Activated CD8-positive, alpha-beta T cell treated with anti-CD3 and anti-CD28 coated beads for 36 hours (primary cell): ENCODE measurements around the gene KCTD2. TPM values are rescaled to one million over a fixed set of nuclear protein-coding genes. Genes with fewer than 3 reads are reported as not detected.

ENCODE experiments used
- ATAC-seq: fragments of 200-7000 bp; cut with Tn5 transposase; one replicate; pipeline ENCODE4 v1.10.0; 2021; ENCODE audit warnings: mild to moderate bottlenecking, moderate library complexity
- CTCF ChIA-PET: fragments of 350-600 bp; sonication (Branson Sonifier 250); formaldehyde crosslinking; loops from one replicate; lab custom pipeline; 2021; ENCODE audit warnings: antibody characterized with exemption; lab: Charles Lee
- POLR2A ChIA-PET: fragments of 350-600 bp; sonication (Branson Sonifier 250); formaldehyde crosslinking; loops from one replicate; lab custom pipeline; 2021; ENCODE audit warnings: antibody characterized with exemption; lab: Charles Lee
- DNase-seq: peaks from one replicate; pipeline ENCODE4 v3.0.0-alpha.2; 2020
- H3K27ac Mint-ChIP-seq: one replicate; pipeline ENCODE4 v1.8.0; 2021; ENCODE audit warnings: mild to moderate bottlenecking, mixed read lengths
- H3K27me3 Mint-ChIP-seq: one replicate; pipeline ENCODE4 v1.8.0; 2021; ENCODE audit warnings: mixed read lengths
- H3K36me3 Mint-ChIP-seq: one replicate; pipeline ENCODE4 v1.8.0; 2021; ENCODE audit warnings: low read depth, mixed read lengths
- H3K4me1 Mint-ChIP-seq: one replicate; pipeline ENCODE4 v1.8.0; 2021; ENCODE audit warnings: low read depth, mixed read lengths
- H3K4me3 Mint-ChIP-seq: one replicate; pipeline ENCODE4 v1.8.0; 2021; ENCODE audit warnings: mild to moderate bottlenecking, moderate library complexity, mixed read lengths
- H3K9me3 Mint-ChIP-seq: one replicate; pipeline ENCODE4 v1.8.0; 2021; ENCODE audit warnings: mixed read lengths
- intact Hi-C: fragments of 100-400 bp; cut with micrococcal nuclease; formaldehyde crosslinking; loops from one replicate; pipeline ENCODE4 v1.10.0; 2022
- total RNA-seq, 2 experiments: library from RNA; stranded (reverse); gene quantifications; one replicate each; pipeline ENCODE4 v1.2.3, GENCODE V29; 2021
- TF ChIP-seq, protein P1 (sequence below): fragments of 200-600 bp; IDR thresholded peaks from one replicate; pipeline ENCODE4 v1.8.0; 2022; ENCODE audit warnings: antibody characterized with exemption, mild to moderate bottlenecking

KCTD2 gene
- total RNA-seq, 2 experiments from 2014 or later, result 10.5 to 11.4 TPM

DNA sequence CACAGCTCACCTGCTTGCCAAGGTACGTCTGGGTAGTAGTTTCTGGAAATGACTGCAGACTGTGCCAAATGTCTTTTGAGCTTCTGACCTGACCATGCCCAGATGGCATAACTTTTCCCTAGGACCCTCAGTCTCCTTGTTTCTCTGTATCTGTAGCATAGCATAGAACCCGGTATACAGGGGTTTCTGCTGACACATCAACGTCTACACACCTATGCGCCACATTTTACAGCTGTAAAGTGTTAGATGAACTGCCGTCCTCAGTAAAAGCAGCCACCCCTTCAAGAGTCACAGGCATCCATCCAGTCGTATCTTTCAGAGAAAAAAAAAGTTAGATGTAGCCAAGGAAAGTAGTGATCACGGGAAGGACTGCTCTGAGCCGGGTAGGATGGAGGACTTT lies 17.4 kb downstream of the KCTD2 start:
- Mint-ChIP-seq H3K36me3 (peaks cover 3% of the 10 kb centered on the region), H3K4me1 (peaks cover 33% of the 10 kb centered on the region)
- CTCF ChIA-PET, result interaction anchor here (2.0 kb wide), 1 partner anchor 103 kb away, joined by 6 read pairs; no protein-coding TSS in a partner anchor

DNA sequence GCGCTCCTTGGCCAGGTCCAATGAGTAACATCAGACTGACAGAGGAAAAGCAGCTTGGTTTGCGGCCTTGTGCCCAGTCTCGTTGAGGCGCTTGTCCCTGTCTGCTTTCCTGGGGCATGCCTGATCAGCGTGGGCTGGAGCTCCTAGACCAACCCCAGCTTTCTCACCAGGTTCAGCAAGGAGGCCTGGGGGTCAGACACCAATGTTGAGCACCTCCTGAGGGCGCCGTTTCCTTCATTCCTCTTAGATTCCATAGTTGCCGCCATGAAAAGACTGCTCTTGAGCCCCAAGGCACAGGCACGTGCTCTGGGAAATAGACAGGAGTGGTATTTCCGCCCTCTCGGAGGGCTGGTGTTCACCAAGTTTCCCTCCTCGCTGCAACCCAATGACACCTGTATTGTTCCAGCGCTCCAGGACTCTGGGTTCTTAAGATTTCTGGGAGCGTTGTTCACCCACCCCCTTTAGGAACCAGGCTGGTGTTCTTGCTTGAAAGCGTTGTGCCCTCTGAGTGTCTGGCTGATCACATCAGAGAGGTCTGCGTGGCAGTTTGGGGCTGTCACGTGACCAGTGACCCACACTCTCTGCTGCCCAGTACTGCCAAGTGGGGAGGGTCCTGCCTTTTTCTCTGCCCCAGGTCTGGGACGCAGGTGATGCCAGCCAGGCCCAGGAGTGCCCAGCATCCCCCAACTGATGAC lies 18.0 kb downstream of the KCTD2 start:
- H3K4me3 Mint-ChIP-seq, result no peak overlapping the region
- H3K9me3 Mint-ChIP-seq, result no peaks in the 10 kb centered on the region
- peaks cover 3% of the 10 kb centered on the region for H3K36me3 Mint-ChIP-seq
- intact Hi-C loops, result no loop called here
- H3K27ac Mint-ChIP-seq, result peak overlapping the region; percentile 78
- H3K27me3 Mint-ChIP-seq, result no peaks in the 10 kb centered on the region
- no peak for ATAC-seq
- TF ChIP-seq, protein P1, sequence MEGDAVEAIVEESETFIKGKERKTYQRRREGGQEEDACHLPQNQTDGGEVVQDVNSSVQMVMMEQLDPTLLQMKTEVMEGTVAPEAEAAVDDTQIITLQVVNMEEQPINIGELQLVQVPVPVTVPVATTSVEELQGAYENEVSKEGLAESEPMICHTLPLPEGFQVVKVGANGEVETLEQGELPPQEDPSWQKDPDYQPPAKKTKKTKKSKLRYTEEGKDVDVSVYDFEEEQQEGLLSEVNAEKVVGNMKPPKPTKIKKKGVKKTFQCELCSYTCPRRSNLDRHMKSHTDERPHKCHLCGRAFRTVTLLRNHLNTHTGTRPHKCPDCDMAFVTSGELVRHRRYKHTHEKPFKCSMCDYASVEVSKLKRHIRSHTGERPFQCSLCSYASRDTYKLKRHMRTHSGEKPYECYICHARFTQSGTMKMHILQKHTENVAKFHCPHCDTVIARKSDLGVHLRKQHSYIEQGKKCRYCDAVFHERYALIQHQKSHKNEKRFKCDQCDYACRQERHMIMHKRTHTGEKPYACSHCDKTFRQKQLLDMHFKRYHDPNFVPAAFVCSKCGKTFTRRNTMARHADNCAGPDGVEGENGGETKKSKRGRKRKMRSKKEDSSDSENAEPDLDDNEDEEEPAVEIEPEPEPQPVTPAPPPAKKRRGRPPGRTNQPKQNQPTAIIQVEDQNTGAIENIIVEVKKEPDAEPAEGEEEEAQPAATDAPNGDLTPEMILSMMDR, result no peak
- POLR2A ChIA-PET, result no interaction called here
- DNase-seq, result no peak
- CTCF ChIA-PET, result interaction anchor here (2.0 kb wide), 1 partner anchor 104 kb away, joined by 6 read pairs; no protein-coding TSS in a partner anchor
- H3K4me1 Mint-ChIP-seq, result peaks cover 32% of the 10 kb centered on the region

More for the DNA sequence above, 17.4 kb downstream of the KCTD2 start:
- POLR2A ChIA-PET, result no interaction called here
- H3K4me3 Mint-ChIP-seq, result no peak overlapping the region
- no peak for DNase-seq
- no peaks in the 10 kb centered on the region for H3K9me3 Mint-ChIP-seq
- no peaks in the 10 kb centered on the region for H3K27me3 Mint-ChIP-seq
- ATAC-seq, result no peak
- TF ChIP-seq, protein P1, result no peak
- intact Hi-C loops, result no loop called here
- no peak overlapping the region for H3K27ac Mint-ChIP-seq

DNA sequence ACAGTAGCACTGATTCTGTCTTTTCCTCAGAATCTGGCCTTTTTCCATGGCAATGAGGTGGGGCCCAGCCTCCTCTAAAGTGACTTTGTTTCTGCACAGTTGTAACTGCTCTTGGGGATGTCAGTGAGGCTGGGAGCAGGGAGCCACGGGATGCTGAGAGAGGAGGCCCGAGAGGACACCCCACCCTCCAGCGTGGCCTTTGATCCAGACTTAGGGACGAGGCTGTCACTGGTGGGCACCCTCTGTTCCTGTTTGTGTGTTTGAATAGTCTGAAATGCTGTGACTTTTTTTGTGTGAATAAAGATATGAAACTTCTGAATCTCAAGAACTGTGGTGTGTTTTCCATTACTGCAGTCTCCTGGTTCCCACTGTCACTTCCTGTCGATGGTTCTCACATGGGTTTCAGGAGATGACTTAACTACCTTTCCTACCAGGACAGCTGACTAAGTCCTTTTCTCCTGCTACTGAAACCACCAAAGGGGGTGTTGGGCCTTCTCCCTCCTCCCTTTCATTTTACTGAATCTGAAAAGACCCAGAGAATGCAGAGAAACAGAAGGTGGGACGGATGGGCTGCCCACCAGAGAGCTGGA lies 18.6 kb downstream of the KCTD2 start:
- peak; percentile 30 for DNase-seq
- peaks cover 32% of the 10 kb centered on the region for H3K4me1 Mint-ChIP-seq
- peak overlapping the region; percentile 78 for H3K27ac Mint-ChIP-seq
- ATAC-seq, result peak; percentile 59
- ChIA-PET POLR2A (interaction anchor here (0.7 kb wide), 1 partner anchor 42 kb away, joined by 3 read pairs; no protein-coding TSS in a partner anchor), CTCF (no interaction called here)
- H3K27me3 Mint-ChIP-seq, result no peaks in the 10 kb centered on the region
- no peak overlapping the region for H3K4me3 Mint-ChIP-seq
- H3K36me3 Mint-ChIP-seq, result peaks cover 3% of the 10 kb centered on the region
- TF ChIP-seq, protein P1, result no peak
- no peaks in the 10 kb centered on the region for H3K9me3 Mint-ChIP-seq
- intact Hi-C loops, result no loop called here

DNA sequence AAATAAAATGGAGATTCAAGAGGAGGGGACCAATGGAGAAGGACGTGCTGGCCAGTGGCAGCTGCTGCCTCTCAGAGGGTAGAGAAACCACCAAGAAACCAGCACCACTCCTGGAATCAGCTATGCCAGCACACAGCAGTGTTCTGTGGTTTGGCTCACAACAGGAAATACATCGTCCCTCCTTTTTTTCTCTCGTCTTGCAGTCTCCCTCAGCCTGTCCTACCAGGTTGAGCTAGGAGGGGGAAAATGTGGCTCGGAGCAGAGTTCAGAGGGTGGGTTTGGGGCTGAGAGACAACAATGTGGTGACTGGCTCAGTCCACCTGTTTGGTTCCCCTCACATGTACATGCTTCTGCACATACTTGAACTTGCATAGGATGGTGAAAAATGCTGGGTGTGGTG lies 20.8 kb downstream of the KCTD2 start:
- H3K36me3 Mint-ChIP-seq, result no peaks in the 10 kb centered on the region
- no peaks in the 10 kb centered on the region for H3K27me3 Mint-ChIP-seq
- H3K4me1 Mint-ChIP-seq, result peaks cover 32% of the 10 kb centered on the region
- H3K27ac Mint-ChIP-seq, result peak overlapping the region; percentile 77
- ATAC-seq, result peak; percentile 69
- no peak overlapping the region for H3K4me3 Mint-ChIP-seq
- POLR2A ChIA-PET, result interaction anchor here (0.6 to 0.7 kb wide), 2 partner anchors 16 to 22 kb away, joined by 3 read pairs; no protein-coding TSS in a partner anchor
- intact Hi-C loops, result no loop called here
- TF ChIP-seq, protein P1, result no peak
- H3K9me3 Mint-ChIP-seq, result no peaks in the 10 kb centered on the region
- DNase-seq, result peak; percentile 46
- CTCF ChIA-PET, result interaction anchor here (0.8 to 3.4 kb wide), 3 partner anchors 37 to 106 kb away, joined by 5 to 14 read pairs (median 10); no protein-coding TSS in a partner anchor

DNA sequence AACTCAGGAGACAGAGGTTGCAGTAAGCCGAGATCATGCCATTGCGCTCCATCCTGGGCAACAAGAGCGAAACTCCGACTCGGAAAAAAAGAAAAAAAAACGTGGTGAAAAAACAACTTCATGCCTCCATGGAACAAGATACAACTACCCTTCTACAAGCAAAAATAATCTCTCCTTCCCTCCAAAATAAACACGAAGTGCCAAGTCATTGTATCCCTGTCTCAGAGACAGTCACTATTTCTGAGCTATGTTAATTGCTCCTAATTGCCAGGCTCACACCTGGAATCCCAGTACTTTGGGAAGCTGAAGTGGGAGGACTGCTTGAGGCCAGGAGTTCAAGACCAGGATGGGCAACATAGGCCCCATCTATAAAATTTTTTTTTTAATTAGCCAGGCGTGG lies 21.7 kb downstream of the KCTD2 start:
- Mint-ChIP-seq H3K27me3 (no peaks in the 10 kb centered on the region), H3K36me3 (no peaks in the 10 kb centered on the region), H3K9me3 (no peaks in the 10 kb centered on the region), H3K27ac (no peak overlapping the region), H3K4me1 (peaks cover 32% of the 10 kb centered on the region), H3K4me3 (no peak overlapping the region)
- no peak for DNase-seq
- TF ChIP-seq, protein P1, result no peak
- ChIA-PET CTCF (interaction anchor here (0.9 to 3.4 kb wide), 5 partner anchors 8 to 107 kb away, joined by 3 to 14 read pairs (median 7); partner anchors contain the start of gene NT5C), POLR2A (interaction anchor here (1.0 kb wide), 1 partner anchor 17 kb away, joined by 3 read pairs; no protein-coding TSS in a partner anchor)
- intact Hi-C loops, result no loop called here
- ATAC-seq, result no peak
